Activated T-cell treated with anti-CD3 and anti-CD28 coated beads for 1 hour (primary cell): ENCODE data around the gene NELFA.

Experiments
- DNase-seq: peaks from one replicate; pipeline ENCODE4 v3.0.0-alpha.2; 2020; ENCODE audit warnings: low read depth

Gene NELFA

DNA sequence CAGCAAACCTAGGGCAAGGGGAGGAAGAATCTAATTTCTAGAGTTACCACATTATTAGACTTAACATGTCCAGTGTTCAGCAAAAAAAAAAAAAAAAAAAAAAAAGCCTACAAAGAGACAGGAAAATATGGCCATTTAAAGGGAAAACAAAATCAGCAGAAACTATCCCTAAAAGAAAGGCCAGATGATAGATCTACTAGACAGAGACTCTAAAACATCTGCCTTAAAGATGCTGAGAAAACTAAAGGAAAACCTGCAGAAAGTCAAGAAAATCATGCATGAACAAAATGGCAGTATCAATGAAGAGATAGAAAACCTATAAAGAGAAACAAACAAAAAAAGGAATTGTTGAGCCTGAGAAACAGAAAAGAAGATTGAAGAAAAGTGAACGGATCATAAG, 43.8 kb downstream of the NELFA start:
- no peak for DNase-seq

DNA sequence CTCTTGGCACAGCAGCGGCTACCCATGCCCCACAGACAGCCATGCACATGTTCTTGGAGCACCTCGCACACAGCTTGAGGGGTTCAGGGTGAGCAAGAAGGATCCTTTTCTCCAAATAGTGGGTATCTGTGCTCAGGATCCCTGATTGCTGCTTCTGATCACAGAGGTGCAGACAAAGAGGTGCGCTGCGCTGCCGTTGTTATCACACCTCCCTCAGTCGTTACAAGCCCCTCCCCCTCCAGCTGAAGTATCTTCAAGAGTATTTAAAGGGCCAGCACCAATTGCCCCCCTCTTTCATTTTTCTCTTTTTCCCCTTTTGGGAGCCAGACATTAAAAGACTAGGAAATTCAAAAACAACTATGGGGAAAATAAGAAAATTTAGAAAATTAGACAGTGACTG, 44.3 kb downstream of the NELFA start:
- no peak for DNase-seq

DNA sequence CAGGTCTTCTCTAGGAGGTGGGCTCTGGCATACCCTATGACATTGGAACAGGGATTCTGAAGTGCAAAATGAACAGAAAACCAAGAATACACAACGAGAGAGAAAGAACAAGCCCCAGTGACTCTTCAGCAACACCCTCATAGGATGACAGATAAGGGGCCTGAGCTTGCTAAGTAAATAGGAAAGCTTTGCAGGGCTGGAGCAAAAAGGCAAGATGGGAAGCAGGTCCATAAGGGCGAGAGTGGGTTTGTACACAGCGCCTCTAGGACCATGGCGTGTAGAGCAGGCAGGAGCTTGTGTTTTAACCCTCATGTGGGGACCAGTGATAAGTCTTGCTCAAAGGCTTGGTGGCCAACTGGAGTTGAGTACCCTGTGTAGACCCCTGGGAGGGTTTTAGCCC, 45.8 kb downstream of the NELFA start:
- DNase-seq = no peak

DNA sequence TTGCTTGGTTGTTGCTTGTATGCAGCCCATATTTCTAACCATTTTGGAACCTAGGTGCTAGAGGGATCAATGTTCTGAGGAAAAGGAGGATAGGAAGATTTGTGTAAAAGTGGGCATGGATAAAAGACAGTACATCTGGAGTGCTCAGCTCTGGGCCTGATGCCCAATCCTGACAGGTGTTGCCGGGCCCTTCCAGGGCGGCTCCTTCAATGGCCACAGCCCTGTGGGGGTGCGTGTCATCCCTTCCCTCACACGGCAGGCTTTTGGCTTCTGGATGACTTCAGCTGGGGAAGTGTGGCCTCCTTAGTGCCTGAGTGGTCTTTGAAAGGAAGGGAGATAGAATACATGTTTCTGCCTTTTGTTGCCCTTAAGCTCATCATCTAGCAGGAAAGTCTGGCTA, 47.2 kb downstream of the NELFA start:
- no peak for DNase-seq

GRCh38 chr4:1961038-1961437, 47.7 kb downstream of the NELFA start:
- no peak for DNase-seq

GRCh38 chr4:1960170-1960825, 48.5 kb downstream of the NELFA start:
- DNase-seq = no peak

DNA sequence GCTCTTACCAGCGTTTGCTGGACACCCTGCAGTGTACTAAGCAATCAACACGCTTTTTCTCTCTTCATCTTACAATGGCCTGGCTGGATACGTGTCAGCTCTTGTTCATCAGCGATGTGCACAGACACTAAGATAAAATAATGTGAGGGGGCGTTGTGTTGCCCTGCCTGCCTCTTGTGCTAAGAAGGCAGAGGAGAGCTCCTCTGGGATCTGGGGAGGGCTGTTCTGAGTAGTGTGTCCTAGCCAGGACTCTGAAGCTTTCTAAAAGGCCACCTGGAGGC, 49.7 kb downstream of the NELFA start:
- DNase-seq = no peak

DNA sequence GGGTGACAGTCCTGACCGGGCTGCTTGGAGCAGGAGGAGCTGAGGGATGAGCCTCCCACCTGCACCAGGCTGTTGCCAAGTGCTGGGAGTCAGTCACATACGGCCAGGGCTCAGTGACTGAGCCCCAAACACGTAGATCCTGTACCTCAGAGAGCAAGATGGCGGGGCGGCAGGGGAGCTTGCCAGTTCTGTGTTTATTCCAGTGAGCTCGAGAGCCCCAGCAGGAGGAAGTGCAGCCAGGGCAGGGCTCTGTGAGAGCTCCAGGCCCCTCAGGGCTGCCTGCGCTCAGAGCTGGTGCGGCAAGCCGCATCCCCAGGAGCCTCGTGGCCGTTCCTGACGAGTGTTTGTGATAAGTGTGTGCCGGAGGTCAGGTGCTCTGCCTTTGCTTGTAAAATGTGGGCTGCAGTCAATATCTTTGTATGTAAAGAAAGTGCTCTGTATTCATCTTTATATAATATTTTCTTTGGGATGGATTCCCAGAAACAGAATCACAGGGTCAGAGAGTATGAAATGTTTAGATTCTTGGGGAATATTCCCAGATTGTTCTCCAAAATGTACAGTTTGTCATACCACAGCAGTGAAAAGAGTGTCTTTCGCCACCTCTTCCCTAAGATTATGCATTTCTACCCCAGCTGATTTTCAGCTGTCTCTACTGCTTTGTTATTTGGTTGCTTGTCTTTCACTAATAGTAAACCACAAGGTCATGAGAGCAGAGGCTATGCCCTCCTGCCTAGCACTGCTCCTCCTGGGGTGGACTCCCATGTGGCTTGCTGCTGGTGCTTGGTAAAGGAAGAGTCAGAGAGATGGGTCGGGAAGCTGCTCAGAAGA, 50.3 kb downstream of the NELFA start:
- no peak for DNase-seq

GRCh38 chr4:1956631-1957030, 52.1 kb downstream of the NELFA start:
- no peak for DNase-seq

GRCh38 chr4:1953335-1953734, 55.4 kb downstream of the NELFA start:
- DNase-seq = no peak

- DNase-seq = no peak
Observed at GRCh38 chr4:1952719-1953118, 56.1 kb downstream of the NELFA start.

DNA sequence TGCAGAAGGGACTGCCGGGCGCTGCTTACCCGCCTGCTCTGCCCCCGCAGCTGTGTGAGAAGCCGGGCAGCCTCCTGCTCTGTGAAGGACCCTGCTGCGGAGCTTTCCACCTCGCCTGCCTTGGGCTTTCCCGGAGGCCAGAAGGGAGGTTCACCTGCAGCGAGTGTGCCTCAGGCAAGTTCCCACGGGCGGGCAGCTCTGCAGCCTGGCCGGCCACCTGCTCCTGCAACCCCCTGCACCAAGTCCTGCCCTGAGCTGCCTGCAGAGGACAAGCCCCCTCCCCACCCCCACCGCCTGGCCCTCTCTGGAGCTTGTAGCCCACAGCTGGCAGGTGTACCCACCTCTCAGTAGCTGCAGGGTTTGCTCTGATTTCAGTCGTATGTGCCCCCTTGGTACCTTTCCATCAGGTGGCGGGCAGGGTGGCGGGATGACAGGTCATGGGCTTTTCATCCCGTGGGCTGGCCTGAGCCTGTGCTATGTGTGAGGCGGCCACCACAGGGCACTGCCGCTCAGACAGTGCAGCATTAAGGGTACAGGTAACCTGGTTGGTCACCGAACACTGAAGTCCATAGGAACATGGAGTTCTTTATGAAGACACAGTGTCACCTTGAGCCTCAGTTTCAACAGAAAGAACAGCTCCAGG, 56.6 kb downstream of the NELFA start:
- no peak for DNase-seq

GRCh38 chr4:1950369-1950768, 58.4 kb downstream of the NELFA start:
- no peak for DNase-seq

DNA sequence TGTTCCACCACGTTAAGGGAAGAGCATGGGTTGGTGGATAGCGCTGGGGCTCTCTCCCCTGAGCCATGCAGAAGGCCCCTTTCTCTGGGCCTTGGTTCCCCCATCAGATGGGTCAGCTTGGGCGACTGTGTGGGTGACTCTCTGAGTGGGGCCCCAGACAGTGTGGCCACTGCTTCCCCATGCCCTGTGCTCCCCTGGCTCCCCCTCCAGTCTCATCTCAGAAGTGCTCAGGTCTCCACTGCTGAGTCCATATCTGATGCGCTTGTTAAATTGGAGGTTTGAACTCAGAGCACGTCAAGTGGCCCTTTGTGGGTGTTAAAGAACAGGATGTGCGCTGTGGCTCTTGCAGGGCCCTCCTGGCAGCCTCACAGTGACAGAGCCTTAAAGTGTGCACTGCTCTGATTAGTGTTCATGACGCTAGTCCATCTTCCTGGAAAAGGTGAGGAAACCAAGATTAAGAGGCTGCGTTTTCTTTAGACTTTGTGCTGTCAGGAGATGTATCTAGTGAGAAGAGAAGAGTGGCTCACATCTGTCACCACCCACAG, 59.8 kb downstream of the NELFA start:
- DNase-seq = no peak

- DNase-seq = no peak
Observed at GRCh38 chr4:1948232-1948631, 60.5 kb downstream of the NELFA start.

DNA sequence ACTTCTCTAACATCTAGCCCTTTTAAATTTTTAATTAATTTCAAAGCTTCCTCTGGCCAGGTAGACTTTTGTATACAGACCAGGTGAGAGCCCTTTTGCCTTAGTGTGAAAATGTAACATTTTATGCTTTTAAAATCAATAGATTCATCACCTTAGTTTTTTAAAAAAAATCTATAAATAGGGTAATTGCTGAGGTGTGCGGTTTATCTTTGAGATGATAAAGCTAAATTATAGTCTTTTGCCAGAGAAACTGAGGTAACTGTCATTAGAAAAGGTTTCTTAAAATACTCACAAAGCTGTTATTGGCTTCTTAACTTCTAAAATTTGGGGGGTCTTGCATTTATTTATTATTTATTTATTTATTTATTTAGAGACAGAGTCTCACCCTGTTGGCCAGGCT, 62.9 kb downstream of the NELFA start:
- no peak for DNase-seq

GRCh38 chr4:1945124-1945895, 63.5 kb downstream of the NELFA start:
- DNase-seq = no peak

DNA sequence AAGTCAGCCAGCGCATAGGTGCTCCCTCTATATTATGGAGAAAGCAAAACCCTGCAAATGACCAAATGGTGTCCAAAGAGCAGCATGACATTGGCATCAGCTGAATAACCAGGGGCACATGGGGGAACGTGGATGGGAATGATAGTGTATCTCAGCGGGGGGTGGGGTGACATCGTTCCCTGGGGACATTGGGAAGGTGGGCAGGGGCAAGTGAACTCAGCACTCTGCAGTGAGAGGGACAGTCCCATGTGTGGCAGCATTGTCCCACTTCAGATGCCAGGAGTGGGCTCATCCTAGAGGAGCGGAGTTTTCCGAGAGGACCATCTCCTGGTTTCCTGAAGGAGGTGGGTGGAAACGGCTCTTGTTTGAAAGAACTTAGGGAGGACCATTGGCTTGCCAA, 64.8 kb downstream of the NELFA start:
- no peak for DNase-seq

GRCh38 chr4:1940566-1940965, 68.2 kb downstream of the NELFA start:
- DNase-seq = no peak

DNA sequence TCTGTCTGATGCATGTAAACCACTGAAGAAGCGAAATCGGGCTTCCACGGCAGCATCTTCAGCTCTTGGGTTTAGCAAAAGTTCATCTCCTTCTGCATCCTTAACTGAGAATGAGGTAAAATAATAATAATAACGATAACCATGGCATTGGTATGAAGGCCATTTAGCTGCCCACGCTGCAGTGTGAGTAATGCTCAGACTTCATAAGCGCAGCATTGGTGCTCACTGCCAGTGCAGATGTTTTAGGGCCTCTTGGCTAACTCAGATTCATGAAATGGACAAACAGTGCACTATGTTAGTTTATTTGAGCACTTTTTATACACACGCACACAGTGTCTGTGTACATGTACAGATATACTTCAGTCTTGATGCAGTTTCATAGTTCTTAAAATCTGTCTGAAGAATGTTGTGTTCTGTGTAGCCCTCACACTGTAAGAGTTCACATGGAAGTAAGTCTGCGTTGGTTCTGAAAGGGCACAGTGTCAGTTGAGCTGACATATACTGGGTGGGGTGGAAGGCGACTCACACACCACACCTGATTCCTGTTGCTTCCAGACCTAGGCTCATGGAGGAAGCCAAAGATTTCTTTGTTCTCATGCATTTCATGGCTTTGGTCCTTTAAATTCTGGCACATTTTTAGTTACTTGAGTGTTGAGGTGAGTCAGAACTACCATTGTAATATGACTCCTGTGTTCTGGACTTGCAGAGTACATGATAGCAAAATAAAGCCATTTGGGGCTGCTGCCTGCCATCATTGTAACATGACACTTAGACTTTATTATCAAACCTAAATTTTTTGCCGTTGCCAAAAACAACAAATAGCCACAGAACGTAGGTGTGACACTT, 68.9 kb downstream of the NELFA start:
- DNase-seq = no peak

DNA sequence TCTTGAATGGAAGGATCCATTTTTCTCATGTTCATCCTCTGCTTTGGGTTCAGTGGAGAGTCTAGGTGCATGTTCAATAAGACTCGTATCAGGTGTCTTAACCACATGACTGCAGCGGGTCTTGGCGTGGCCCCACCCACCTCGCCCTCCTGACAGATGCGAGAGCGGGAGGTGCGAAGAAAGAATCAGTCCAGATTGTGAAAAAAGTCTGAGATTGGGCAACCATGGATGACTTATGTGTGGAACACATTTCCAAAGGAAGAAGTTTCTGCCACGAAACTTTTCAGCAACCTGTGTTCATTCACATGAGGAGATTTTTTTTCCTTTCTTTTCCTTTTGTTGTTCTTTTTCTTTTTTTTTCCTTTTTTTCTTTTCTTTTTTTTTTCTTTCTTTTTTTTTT, 70.7 kb downstream of the NELFA start:
- no peak for DNase-seq

DNA sequence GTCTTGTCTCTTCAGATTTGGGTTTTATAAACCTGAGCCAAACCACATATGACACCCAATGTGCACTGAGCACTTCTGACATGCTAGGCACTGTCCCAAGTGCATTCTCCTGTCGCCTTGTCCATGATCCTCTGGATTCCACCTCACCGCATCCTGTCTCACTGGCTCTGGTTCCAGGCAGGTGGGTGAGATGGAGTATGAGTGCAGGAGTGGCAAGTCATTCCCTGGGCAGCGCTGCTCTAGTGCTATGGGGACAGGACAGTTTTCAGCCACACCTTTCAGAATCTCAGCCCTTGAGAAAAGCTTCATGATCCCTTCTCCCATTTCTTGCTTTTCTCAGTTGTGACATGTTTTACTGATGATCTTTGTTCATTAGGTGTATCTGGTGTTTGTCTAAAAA, 71.2 kb downstream of the NELFA start:
- DNase-seq = no peak
